NCI-H146 treated with DMSO at 0.1 percent for 48 hours (cell line): ENCODE measurements around the gene LY86.
"Not testable (repeated sequence)": the region's sequence is repeated elsewhere in the genome, so short reads cannot be mapped to it uniquely, and the experiment has no call there.

Source experiments
- DNase-seq: peaks from one replicate; lab custom pipeline; 2025; ENCODE audit not compliant: unreplicated experiment; lab: John Stamatoyannopoulos, UW

LY86 gene

DNA sequence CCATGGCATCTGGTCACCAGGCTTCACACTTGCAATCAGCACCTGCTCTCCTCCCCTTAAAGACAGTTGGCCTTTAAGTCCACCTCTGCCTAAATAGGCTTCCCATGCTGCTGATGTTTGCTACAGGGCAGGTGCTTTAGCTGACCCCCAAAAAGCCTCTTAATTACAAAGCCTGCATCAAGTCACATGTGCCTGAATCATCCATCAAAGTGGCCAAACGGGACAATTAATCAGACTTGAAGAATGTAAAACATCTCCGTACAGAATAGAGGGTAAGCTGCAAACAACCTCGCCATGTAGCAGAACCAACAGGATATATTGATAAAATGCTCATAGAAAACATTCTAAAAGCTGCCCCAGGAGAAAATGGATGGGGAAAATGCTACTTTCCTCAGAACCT is 7.4 kb downstream of the LY86 start:
- no peak for DNase-seq

DNA sequence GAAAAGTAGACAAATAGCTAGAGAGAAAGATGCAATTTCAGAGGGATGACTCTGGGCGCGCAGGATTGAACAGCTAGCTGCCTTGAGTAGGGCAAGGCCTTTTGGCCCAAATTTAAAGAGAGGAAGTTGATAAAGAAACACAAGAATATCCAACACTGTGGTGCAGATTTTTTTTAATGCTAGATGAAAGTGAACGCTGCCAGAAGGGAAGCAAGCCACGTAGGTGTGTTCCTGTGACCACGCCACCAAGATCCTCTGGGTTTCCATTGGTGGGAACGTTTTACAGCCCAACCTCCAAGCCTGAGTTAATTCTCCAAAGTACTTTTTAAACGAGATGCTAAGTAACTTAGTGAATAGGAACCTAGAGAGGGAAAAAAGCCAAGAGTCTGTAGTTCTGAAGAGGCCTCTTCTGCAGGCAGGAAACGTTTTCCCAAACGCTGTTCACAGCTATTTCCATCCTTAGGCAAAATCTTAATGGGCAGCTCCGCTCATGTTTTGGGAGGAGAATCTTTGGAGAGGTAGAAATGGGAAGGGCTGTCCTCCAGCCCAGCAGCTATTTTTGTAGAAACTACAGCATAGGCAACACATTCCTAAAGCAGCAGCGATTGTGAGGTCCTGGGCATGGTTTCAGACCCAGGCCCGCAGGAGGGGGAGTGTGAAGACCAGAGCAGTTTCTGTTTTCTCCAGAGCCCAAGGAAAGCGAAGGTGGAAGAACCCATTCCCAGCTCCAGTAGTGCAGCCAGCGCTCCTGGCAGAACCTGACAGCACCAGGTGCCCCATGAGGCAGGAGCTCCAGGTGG is 8.2 kb downstream of the LY86 start:
- no peak for DNase-seq

DNA sequence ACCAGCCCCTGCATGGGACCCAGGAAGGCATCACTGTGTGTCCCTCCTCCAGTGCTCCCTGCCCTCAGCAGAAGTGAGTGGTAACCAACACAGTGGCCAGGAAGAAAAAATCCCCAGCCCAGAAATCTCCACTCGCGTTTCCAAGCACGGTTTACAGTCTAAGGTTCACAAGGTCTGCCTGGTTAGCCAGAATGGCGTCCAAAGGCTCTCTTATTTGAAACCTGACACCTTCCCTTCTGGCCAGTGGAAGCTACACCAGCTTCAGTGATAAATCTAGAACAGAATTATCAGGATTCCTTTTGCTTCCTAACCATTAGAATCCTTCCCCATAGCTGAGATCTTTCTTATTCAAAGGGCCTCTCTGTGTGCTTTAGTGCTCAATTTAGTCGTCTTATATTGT is 9.2 kb downstream of the LY86 start:
- no peak for DNase-seq

DNA sequence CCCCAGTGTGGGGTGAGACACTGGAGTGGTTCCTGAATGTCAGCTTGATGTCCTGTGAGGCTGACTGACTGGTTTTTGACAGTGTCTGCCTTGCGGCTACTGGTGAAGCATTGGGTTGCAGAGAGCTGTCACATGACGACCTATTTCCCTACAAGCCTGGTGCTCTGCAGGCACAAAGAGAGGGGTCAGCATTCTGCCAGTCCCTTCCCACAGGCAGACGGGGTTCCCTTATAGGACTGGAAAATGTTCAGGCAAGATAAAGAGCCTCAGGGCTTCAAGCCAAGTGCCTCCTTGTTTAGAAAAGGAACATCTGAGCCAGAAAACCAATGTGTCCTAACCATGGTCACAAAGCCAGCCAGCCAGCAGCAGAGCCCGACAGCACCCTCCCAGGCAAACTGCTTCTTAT is 11.0 kb downstream of the LY86 start:
- no peak for DNase-seq

DNA sequence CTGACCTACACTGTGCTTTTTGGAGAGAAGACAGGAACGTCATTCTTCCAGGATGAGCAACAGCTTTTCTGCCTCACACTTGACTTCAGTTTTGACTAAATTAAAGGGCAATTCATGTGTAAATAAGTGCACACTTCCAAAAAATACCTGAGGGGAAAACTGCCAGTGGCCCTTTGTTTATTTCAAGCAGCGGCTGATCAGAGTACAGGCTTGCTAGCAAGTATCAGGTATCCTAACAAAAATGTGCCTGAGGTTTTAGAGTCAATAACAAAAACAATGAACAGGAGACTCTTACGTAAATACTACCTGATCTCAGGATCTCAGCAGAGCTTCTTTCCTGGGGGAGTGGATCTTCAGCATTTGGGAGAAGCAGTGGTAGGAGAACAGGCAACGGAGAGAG is 12.4 kb downstream of the LY86 start:
- DNase-seq = no peak

DNA sequence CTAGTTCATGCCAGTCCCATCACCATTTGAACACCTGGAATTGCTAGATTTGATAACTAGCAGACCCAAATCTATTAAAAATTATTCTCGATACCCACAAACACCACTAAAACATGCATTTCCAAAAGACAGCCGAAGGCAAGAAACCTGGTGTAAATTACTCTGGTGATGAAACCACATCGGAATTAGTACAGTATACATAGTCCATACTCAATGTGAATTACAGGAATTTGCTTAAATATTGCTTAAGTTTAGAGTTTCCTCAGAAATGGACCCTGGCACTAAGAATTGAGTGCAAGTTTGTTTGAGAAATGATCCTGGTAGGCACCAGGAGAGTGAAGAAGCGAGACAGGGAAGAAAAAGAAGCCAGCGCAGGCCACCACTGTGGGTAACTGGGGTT is 13.7 kb downstream of the LY86 start:
- no peak for DNase-seq

DNA sequence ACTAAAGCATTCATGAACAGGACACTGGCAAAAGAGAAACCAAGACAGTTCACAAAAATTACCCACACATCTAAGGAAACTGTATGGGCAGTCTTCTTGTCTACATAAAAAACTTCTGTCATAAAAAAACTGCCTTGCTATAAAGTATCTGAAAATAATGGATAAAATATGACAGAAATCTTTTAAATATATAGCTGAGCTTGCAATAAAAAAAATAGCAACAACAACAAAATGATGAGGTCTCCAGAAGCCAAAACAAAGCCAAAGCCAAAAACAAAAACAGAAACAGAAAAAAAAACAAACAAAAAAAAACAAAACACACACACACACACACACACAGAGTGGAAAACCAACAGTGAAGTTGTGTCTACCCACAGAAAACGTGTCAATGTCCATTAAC is 14.8 kb downstream of the LY86 start:
- DNase-seq = no peak

DNA sequence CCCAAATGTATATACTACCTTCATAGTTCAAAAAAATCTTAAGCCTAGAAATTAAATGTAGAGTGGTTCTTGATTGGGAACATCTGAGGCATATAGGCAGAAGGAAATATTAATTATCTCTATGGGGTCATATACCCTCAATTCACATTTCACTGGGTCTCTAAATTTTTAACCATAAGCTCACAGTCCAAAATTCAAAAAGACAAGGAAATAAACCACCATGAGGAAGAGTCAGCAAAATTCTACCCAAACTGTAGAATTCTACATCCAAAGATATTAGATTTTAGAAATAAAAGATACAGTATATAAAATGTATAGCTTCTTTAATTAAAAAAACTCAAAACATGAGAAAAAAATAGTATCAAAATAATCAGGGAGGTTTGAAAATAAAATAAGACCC is 15.5 kb downstream of the LY86 start:
- no peak for DNase-seq

DNA sequence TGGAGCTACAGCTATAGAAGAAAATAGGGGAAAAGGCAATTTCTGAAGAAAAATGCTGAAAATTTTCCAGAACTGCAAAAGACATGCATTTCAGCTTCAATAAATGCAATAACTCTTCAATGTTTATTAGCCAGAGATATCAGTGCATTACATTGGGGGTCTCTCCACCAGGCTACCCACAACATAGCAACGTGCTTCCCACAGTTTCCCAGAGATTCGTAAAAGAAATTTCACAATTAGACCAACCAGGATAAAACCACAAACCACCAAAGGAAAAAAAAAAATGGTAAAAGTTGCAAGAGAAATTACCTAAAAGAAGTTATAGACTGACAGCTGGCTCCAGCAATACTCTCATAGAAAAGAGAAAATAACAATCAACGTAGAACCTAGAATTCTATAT is 16.0 kb downstream of the LY86 start:
- no peak for DNase-seq

DNA sequence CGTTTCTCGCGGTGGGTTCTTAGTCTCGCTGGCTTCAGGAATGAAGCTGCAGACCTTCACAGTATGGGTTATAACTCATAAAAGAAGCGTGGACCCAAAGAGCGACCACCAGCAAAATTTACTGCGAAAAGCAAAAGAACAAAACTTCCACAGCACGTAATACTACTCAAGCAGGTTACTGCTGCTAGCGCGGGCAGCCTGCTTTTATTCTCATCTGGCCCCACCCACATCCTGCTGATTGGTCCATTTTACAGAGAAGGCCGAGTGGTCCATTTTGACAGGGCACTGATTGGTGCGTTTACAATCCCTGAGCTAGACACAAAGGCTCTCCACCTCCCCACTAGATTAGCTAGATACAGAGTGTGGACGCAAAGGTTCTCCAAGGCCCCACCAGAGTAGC is 17.4 kb downstream of the LY86 start:
- no peak for DNase-seq

DNA sequence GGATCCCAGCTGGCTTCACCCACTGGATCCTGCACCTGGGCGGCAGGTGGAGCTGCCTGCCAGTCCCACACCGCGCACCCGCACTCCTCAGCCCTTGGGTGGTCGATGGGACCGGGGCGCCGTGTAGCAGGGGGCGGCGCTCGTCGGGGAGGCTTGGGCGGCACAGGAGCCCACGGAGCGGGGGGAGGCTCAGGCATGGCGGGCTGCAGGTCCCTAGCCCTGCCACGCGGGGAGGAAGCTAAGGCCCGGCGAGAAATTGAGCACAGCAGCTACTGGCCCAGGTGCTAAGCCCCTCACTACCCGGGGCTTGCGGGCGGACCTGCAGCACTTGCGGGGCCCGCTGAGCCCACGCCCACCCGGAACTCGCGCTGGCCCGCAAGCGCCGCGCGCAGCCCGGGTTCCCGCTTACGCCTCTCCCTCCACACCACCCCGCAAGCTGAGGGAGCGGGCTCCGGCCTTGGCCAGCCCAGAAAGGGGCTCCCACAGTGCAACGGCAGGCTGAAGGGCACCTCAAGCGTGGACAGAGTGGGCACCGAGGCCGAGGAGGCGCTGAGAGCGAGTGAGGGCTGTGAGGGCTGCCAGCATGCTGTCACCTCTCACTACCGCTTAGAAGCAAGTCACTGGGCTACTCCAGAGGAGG is 18.0 kb downstream of the LY86 start:
- DNase-seq = not testable (repeated sequence)

DNA sequence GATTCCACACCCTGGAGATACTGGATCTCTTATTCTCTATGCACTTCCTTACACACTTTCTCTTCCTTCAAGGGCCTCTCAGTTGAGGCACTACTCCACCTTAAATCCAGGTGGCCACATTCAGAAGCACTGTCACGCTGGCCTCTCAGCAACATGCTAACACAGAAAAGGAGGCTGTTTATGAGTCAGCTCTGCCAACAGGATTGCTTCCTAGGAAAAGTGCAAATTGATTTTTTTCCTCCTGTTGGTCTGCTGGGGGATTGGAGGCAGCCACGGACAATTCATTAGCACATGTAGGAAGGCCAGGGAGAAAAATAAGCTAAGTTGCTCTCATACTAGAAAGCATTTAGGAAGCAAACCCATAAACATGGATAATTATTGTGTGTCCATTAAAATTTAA is 20.9 kb downstream of the LY86 start:
- DNase-seq = no peak

DNA sequence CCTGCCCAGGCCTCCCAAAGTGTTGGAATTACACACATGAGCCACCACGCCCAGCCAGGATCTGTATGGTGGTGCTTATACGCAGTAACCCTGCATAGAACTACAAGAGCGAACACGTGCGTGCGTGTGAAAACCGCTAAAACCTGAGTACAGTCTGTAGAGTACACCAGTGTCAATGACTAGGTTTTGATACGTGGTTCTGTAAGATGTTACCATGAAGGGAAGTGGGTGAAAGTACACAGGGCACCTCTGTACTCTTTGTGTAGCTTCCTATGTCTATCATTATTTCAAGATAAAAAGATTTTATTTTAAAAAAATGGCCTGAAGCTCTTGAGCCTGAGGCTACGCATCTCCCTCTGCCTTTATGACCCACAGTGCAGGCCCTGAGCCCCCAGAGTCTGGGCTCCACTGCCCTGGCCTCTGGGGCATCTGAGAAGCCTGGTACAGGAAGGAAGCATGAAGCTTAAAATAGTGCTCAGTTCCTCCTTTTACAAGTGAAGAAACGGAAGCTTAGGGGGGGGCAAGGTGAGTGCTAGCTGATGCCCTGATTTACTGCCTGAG is 21.6 kb downstream of the LY86 start:
- no peak for DNase-seq

DNA sequence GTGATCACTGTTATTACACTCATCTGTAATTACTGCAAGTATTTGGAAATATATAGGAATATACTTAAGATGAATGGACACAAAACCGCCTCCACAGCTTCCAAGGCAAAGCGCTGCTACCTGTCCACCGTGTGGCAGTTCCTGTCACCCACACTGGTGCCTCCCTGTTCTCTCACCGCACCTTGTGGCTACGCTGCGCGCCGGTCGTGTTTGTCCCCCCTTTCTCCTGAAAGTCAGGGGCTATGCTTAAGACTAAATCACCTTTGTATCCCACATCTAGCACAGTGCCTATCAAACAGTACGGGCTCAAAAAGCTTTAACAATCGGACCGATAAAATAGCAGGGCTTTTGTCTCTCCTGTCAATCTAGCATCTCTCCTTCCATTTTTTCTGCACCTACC is 23.0 kb downstream of the LY86 start:
- no peak for DNase-seq

DNA sequence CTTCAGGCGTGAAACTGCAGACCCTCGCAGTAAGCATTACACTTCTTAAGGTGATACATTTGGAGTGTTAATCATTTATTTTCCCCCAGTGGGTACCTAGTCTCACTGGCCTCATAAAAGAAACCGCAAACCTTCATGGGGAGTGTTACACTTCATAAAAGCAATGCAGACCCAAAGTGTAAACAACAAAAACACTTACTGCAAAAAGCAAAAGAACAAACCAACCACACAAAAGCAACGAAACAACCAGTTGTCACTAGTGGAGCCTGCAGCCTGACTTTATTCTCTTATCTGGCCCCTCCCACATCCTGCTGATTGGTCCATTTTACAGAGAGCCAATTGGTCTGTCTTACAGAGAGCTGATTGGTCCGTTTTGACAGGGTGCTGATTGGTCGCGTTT is 23.8 kb downstream of the LY86 start:
- no peak for DNase-seq

DNA sequence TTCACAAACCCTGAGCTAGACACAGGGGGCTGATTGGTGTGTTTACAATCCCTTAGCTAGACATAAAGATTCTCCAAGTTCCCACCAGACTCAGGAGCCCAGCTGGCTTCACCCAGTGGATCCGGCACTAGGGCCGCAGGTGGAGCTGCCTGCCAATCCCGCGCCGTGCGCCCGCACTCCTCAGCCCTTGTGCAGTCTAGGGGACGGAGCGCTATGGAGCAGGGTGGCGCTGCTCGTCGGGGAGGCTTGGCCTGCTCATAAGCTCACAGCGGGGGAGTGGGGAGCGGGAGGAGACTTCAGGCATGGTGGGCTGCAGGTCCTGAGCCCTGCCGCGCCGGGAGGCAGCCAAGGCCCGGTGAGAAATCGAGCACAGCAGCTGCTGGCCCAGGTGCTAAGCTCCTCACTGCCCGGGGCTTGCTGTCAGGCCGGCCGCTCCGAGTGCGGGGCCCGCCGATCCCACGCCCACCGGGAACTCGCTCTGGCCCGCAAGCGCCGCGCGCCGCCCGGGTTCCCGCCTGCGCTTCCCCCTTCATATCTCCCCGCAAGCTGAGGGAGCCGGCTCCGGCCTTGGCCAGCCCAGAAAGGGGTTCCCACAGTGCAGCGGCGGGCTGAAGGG is 24.7 kb downstream of the LY86 start:
- not testable (repeated sequence) for DNase-seq

DNA sequence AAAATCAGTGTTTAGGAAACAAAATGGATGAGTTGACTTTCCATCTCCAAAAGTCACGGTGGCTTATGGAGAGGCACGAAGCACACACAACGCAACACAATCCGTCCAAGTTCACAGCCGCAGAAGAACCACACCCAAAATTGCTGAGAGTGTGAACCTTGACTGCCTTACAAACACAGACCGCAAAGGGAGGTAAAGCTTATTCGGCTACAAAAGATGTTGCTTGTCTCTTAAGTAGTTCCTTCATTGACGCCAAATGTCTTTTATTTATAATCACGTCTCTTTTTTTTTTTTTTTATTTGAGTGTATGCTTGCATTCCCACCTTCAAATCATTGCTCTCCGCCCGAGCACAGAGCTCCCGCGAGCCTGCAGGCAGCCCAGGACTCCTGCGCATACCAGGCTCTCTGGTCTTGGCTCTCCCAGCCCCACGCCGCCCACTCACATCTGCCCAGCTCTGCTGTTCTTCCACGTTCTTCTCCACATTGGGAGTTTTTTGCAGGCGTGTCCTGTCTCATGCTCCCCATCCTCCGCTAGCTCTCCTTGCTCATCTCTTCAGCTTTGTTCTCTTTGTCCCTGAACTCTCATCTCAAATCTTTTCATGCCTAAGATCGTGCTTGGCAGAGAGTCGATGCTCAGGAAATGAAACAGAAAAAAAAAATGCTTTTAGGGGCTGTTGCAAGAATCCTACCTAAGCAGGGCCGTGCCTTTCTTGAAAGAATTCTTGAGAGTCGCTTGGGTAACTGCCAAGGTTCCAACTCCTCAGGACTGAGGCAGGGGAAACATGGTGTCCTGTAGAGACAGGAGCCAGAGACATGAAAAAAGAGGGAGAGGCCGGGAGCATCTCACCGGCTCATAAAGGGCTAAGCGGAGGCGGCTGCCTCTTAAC is 25.8 kb downstream of the LY86 start:
- DNase-seq = no peak

DNA sequence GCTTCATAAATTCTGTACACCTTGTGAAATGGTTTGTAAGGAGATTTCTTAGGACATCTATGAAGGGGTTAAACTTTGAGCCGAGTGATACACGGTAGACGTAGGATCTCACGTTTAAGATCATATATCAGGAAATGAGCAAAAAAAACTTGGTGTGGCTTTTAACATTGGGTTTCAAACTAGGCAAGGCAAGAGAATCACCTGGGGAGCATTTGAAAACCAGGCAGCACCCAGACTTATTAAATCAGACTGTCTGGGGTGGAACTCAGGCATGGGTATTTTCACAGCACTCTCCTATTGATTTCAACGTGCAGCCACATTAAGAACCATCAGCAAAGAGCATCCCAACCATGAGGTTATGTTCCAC is 26.4 kb downstream of the LY86 start:
- DNase-seq = no peak

DNA sequence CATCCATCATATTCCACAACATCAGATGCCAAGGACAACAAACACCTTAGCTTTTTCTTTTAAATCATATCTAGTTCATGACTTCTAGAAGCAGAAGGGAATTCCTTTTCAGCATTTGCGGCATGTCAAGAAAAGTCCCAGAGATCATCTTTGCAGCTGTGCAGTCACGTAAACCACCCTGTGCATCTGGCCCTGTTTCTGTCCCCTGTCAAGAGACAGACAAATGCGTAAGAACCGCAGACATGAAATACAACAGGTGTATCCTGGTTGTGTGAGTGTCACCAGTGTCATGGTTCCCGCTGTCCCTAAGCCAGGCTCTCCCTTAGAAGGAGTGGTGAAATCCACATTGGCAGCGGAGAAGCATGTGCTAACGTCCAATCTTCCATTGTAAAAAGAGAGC is 28.1 kb downstream of the LY86 start:
- no peak for DNase-seq

DNA sequence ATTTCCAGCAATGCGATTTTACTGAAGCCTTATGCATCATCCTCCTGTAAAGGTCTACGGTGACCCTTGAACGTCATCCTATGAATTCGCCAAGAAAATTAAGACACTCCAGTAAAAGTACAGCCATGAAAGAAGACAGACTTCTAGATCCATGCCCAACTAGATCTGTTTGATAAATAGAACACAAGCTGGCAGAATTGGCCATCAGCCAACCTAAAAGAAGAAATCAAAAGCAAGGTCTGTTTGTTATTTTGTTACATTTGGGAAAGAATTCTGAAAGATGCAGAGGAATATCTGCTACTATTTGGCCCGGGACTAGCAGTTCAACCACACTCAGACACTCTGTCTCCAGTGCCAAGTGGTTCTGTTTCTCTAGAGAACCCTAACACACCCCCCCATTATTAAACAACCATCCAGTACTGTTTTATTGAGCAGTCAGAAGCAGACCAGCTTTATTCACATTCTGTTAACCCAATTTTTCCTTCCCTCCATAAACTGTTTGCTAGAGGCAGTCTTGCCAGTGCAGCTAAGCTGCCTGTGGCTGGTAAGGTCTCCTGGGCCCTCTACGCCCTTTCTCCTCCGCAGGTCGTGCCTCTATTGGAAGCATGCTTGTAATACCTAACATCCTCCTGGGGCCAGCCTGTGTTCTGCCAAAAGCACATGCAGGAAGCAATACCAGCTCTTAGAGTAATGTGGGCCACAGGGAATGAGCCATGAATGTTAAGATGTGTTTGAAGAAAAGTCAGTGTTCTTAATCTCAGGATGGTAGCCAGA is 30.7 kb downstream of the LY86 start:
- DNase-seq = no peak
